Prostate gland (tissue), 2 donors: ENCODE results near the gene SKOR1. TPM values are rescaled to one million over a fixed set of nuclear protein-coding genes. Genes with fewer than 3 reads are reported as not detected.

Experiments used
- DNase-seq: peaks from one replicate; pipeline ENCODE4 v3.0.0-alpha.2; 2019; ENCODE audit warnings: low spot score
- H3K27ac ChIP-seq, 2 donors: fragments of 200-600 bp; sonication (generic); 2 replicates each; pipeline ENCODE4 v1.5.1; 2017 to 2019
- H3K27me3 ChIP-seq: fragments of 200-600 bp; sonication (generic); replicated peaks from 2 replicates; pipeline ENCODE4 v1.5.1; 2019; ENCODE audit not compliant: insufficient read depth
- H3K36me3 ChIP-seq, 2 donors: fragments of 200-600 bp; sonication (generic); 1 replicate in 1 of 2; 2 replicates in 1 of 2; pipeline versions ENCODE4 v1.5.1 to v1.8.1; 2017 to 2019
- H3K4me1 ChIP-seq: fragments of 200-600 bp; sonication (generic); replicated peaks from 2 replicates; pipeline ENCODE4 v1.5.1; 2019
- H3K4me3 ChIP-seq, 2 donors: fragments of 200-600 bp; sonication (generic); 2 replicates each; pipeline ENCODE4 v1.5.1; 2017 to 2019
- H3K9me3 ChIP-seq: fragments of 200-600 bp; sonication (generic); 2 replicates; pipeline ENCODE4 v1.5.1; 2017
- POLR2A ChIP-seq: fragments of 450-650 bp; IDR thresholded peaks from one replicate; pipeline ENCODE4 v1.6.1; 2016; ENCODE audit warnings: antibody characterized with exemption, mild to moderate bottlenecking
- POLR2AphosphoS5 ChIP-seq: sonication (generic); formaldehyde crosslinking; IDR thresholded peaks from one replicate; pipeline ENCODE4 v1.6.1; 2017; ENCODE audit warnings: antibody characterized with exemption
- WGBS: methylation state at CpG from one replicate; pipeline ENCODE4 v1.1.5; 2018; 5-methylcytosine and 5-hydroxymethylcytosine counted together
- intact Hi-C: fragments of 100-400 bp; cut with DNase I; formaldehyde crosslinking; loops from one replicate; pipeline ENCODE4 v1.14.2; 2022
- total RNA-seq, 2 donors: library from RNA; depleted of rRNA; stranded (reverse); fragments of >200 nt; gene quantifications; one replicate each; pipeline ENCODE4 v1.1.0, GENCODE V29; 2016
- TF ChIP-seq, protein P1 (sequence below), 4 experiments: fragments of 200-600 bp in 2 of 4; fragments of 450-650 bp in 2 of 4; sonication (generic) in 2 of 4; IDR thresholded peaks; 1 replicate in 3 of 4; 2 replicates in 1 of 4; pipeline ENCODE4 v1.5.1; 2016 to 2019; ENCODE audit warnings: antibody characterized with exemption in 4 of 4, mild to moderate bottlenecking in 2 of 4, moderate library complexity in 2 of 4

The SKOR1 gene
- total RNA-seq, 2 donors from 2014 or later: 0.59 to 1.7 TPM

DNA sequence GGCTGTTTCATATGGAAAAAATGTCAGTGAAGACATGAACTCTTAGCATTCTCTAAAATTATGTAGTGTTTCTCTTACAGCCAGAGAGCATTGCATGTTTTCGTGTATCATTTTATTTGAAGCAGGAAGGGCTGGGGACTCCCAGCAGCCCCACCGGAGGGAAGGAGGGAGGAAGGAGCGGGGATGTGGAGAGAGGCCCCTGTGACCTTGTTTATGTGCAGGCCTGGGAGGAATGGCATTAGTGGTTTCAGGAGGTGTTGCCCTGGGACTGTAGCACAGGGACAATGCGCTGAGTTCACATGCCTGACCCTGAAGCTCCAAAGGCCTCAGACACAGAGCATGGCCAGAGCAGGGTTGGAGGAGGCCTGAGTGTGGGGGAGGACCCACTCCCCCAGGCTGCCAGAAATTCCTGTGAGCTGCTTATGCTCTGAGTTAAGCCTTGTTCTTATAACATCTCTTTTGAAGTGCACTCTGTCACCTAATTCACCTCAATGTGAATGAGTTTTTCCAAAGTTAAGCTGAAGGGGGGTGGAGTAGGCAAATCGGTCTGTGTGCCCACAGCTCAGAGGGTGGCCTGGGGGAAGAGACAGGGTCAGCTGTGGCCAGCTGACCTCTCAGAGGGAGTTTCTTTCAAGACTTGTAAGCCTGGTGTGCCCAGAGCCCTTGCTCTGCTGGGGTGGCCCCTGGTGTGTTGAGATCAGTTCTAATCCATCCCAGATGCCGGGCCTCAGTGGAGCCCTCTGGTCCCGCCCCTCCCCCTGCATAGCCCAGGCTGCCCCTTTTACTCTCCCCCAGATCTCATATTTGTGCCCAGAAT is 18.5 kb downstream of the SKOR1 start:
- H3K4me1 ChIP-seq: no peaks in the 10 kb centered on the region
- H3K9me3 ChIP-seq: no peaks in the 10 kb centered on the region
- intact Hi-C loops: no loop called here
- 86% methylated on average over 7 of the region's 7 CpGs for WGBS
- no peak overlapping the region for H3K27ac ChIP-seq
- no peak for DNase-seq
- no peaks in the 10 kb centered on the region for H3K27me3 ChIP-seq
- no peaks in the 10 kb centered on the region for H3K36me3 ChIP-seq
- no peak overlapping the region for H3K4me3 ChIP-seq
- TF ChIP-seq POLR2A: no peak
- TF ChIP-seq, protein P1, sequence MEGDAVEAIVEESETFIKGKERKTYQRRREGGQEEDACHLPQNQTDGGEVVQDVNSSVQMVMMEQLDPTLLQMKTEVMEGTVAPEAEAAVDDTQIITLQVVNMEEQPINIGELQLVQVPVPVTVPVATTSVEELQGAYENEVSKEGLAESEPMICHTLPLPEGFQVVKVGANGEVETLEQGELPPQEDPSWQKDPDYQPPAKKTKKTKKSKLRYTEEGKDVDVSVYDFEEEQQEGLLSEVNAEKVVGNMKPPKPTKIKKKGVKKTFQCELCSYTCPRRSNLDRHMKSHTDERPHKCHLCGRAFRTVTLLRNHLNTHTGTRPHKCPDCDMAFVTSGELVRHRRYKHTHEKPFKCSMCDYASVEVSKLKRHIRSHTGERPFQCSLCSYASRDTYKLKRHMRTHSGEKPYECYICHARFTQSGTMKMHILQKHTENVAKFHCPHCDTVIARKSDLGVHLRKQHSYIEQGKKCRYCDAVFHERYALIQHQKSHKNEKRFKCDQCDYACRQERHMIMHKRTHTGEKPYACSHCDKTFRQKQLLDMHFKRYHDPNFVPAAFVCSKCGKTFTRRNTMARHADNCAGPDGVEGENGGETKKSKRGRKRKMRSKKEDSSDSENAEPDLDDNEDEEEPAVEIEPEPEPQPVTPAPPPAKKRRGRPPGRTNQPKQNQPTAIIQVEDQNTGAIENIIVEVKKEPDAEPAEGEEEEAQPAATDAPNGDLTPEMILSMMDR (IDR thresholded peaks at IDR 0.05): no peak
- no peak for TF ChIP-seq POLR2AphosphoS5

DNA sequence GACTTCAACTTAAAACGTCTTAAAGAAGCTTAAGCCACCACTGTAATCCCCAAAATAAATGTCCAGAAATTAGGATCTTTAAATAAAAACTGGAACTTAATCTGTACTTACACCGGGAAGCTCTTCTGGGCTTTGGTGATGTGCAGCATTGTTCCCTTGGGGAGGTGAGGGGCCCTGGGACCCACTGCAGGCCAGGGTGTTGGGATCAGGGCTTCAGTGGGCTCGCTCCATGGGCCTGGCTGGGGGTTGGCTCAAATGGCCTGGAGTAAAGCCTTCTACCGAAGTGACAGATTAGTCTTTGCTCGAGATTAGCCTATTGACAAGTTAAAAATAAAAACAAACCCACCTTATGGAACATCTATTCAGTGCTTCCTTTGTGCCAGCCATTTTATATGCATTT is 20.7 kb downstream of the SKOR1 start:
- Histone ChIP-seq H3K36me3 (no peaks in the 10 kb centered on the region), H3K27me3 (no peaks in the 10 kb centered on the region), H3K9me3 (no peaks in the 10 kb centered on the region), H3K4me3 (no peak overlapping the region), H3K27ac (no peak overlapping the region), H3K4me1 (no peaks in the 10 kb centered on the region)
- WGBS: 91% methylated on average over 5 of the region's 5 CpGs
- intact Hi-C loops: no loop called here
- TF ChIP-seq POLR2AphosphoS5: no peak
- TF ChIP-seq, protein P1 (IDR thresholded peaks at IDR 0.05): no peak
- no peak for TF ChIP-seq POLR2A
- DNase-seq: no peak

DNA sequence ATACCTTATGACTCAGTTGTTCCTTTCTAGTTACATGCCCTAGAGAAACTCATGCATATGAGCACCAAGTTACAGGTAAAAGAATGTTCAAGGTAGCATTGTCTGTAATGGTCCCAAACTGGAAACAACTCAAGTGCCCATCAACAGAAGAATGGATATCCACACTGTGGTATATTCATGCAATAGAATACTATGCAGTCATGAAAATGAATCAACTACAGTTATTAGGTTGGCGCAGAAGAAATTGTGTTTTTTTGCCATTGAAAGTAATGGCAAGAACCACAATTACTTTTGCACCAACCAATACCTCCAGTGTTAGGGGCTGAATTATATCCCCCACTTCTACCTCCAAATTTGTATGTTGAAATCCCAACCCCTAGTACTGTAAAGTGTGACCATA is 24.2 kb downstream of the SKOR1 start:
- no peaks in the 10 kb centered on the region for H3K27me3 ChIP-seq
- 95% methylated on average over 1 of the region's 1 CpG for WGBS
- DNase-seq: no peak
- no peaks in the 10 kb centered on the region for H3K4me1 ChIP-seq
- no peak overlapping the region for H3K27ac ChIP-seq
- intact Hi-C loops: no loop called here
- TF ChIP-seq, protein P1 (IDR thresholded peaks at IDR 0.05): no peak
- TF ChIP-seq POLR2A (no peak), POLR2AphosphoS5 (no peak)
- H3K4me3 ChIP-seq: no peak overlapping the region
- no peaks in the 10 kb centered on the region for H3K36me3 ChIP-seq
- H3K9me3 ChIP-seq: no peaks in the 10 kb centered on the region

DNA sequence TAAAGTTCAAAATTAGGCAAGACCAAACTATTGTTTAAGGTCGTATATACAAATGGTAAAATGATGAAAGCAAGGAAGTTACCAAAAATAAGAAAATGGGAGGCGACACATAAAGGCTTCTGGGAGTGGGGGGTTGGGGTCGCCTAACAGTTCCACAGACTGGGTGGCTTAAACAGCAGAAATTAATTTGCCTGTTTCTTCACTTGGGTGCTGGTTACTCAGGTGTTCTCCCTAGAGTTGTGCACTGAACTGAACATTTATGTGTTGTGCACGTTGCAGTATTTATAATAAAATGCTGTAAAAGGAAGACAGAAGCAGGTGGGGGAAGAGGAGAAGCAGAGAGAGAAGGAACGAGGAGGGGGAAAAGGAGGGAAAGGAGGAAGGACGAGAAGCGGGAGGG is 25.0 kb downstream of the SKOR1 start:
- Histone ChIP-seq H3K36me3 (no peaks in the 10 kb centered on the region), H3K4me3 (no peak overlapping the region), H3K27me3 (no peaks in the 10 kb centered on the region), H3K27ac (no peak overlapping the region), H3K4me1 (no peaks in the 10 kb centered on the region), H3K9me3 (no peaks in the 10 kb centered on the region)
- no peak for TF ChIP-seq POLR2AphosphoS5
- TF ChIP-seq POLR2A: no peak
- TF ChIP-seq, protein P1 (IDR thresholded peaks at IDR 0.05): no peak
- WGBS: 48% methylated on average over 7 of the region's 7 CpGs
- DNase-seq: no peak
- intact Hi-C loops: no loop called here

DNA sequence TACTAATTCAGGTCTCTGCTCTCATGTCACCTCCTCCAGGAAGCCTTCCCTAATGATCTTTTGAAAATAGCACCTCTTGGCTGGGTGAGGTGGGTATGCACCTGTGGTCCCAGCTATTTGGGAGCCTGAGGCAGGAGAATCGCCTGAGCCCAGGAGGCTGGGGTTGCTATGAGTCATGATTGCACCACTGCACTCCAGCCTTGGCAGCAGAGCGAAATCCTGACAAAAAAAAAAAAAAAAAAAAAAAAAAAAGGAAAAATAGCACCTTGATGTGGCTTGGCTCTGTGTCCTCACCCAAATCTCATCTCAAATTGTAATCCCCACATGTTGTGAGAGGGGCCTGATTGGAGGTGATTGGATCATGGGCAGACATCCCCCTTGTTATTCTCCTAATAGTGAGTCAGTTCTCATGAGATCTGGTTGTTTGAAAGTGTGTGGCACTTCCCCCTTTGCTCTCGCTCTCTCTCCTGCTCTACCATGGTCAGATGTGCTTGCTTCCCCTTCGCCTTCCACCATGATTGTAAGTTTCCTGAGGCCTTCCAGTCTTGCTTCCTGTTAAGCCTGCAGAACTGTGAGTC is 25.8 kb downstream of the SKOR1 start:
- no peak overlapping the region for H3K4me3 ChIP-seq
- TF ChIP-seq, protein P1 (IDR thresholded peaks at IDR 0.05): no peak
- TF ChIP-seq POLR2A (no peak), POLR2AphosphoS5 (no peak)
- no peaks in the 10 kb centered on the region for H3K36me3 ChIP-seq
- intact Hi-C loops: no loop called here
- no peaks in the 10 kb centered on the region for H3K9me3 ChIP-seq
- no peak for DNase-seq
- H3K27ac ChIP-seq: no peak overlapping the region
- no peaks in the 10 kb centered on the region for H3K4me1 ChIP-seq
- 79% methylated on average over 4 of the region's 4 CpGs for WGBS
- H3K27me3 ChIP-seq: no peaks in the 10 kb centered on the region
